Measurements from ENCODE around the gene TBC1D22A. TPM values are rescaled to one million over a fixed set of nuclear protein-coding genes. Genes with fewer than 3 reads are reported as not detected.

The TBC1D22A gene
- total and polyA plus RNA-seq, 8 donors: 13.3 to 53.1 (median 21.5) TPM

GRCh38 chr22:47035425-47035881 is 273.0 kb downstream of the TBC1D22A start:
- TF ChIP-seq POLR2AphosphoS5 (IDR thresholded peaks at IDR 0.05) (no peak), CTCF (IDR thresholded peaks at IDR 0.05) (no peak), EP300 (IDR thresholded peaks at IDR 0.05) (no peak), POLR2A (IDR thresholded peaks at IDR 0.05) (no peak)
- intact Hi-C loops (cut with DNase I; ENCODE audit: low total_unique reads): no loop called here
- H3K4me3 ChIP-seq: no peak overlapping the region
- H3K27me3 ChIP-seq: no peaks in the 10 kb centered on the region
- H3K9me3 ChIP-seq: no peaks in the 10 kb centered on the region
- WGBS, 5 donors: 83 to 91% (median 86%) methylated on average over 10 to 11 of the region's 11 CpGs
- peaks cover 5 to 25% (median 22%) of the 10 kb centered on the region in 4 donors for H3K4me1 ChIP-seq
- peaks cover 0 to 22% (median 17%) of the 10 kb centered on the region in 4 donors for H3K36me3 ChIP-seq
- no peak overlapping the region for H3K27ac ChIP-seq
- peak in 1 of 2 donors; percentile 32 for DNase-seq

- no peaks in the 10 kb centered on the region for H3K27me3 ChIP-seq
- DNase-seq: no peak
- H3K9me3 ChIP-seq: no peaks in the 10 kb centered on the region
- H3K4me1 ChIP-seq: peaks cover 5 to 23% (median 20%) of the 10 kb centered on the region in 4 donors
- 95 to 100% (median 95%) methylated on average over 5 to 10 of the region's 10 CpGs for WGBS, 5 donors
- intact Hi-C loops (cut with DNase I; ENCODE audit: low total_unique reads): no loop called here
- TF ChIP-seq POLR2A (IDR thresholded peaks at IDR 0.05) (no peak), POLR2AphosphoS5 (IDR thresholded peaks at IDR 0.05) (no peak), CTCF (IDR thresholded peaks at IDR 0.05) (no peak), EP300 (IDR thresholded peaks at IDR 0.05) (no peak)
- H3K36me3 ChIP-seq: peaks cover 0 to 22% (median 17%) of the 10 kb centered on the region in 4 donors
- H3K4me3 ChIP-seq: no peak overlapping the region
- H3K27ac ChIP-seq: no peak overlapping the region
These were observed 273.9 kb downstream of the TBC1D22A start for GRCh38 chr22:47036352-47036751.

- DNase-seq: no peak
- no peak overlapping the region for H3K4me3 ChIP-seq
- peaks cover 0 to 22% (median 17%) of the 10 kb centered on the region in 4 donors for H3K36me3 ChIP-seq
- TF ChIP-seq EP300 (IDR thresholded peaks at IDR 0.05) (no peak), CTCF (IDR thresholded peaks at IDR 0.05) (no peak)
- WGBS, 5 donors: 94 to 97% (median 96%) methylated on average over 20 of the region's 20 CpGs
- H3K27ac ChIP-seq: no peak overlapping the region
- H3K4me1 ChIP-seq: peaks cover 4 to 28% (median 21%) of the 10 kb centered on the region in 4 donors
- H3K27me3 ChIP-seq: no peaks in the 10 kb centered on the region
- H3K9me3 ChIP-seq: no peaks in the 10 kb centered on the region
- intact Hi-C loops (cut with DNase I; ENCODE audit: low total_unique reads): no loop called here
These were observed 274.6 kb downstream of the TBC1D22A start for GRCh38 chr22:47036936-47037485.

GRCh38 chr22:47038206-47038835 is 275.9 kb downstream of the TBC1D22A start:
- intact Hi-C loops (cut with DNase I; ENCODE audit: low total_unique reads): no loop called here
- TF ChIP-seq POLR2AphosphoS5 (IDR thresholded peaks at IDR 0.05) (no peak), EP300 (IDR thresholded peaks at IDR 0.05) (no peak), POLR2A (IDR thresholded peaks at IDR 0.05) (no peak), CTCF (IDR thresholded peaks at IDR 0.05) (no peak)
- peaks cover 0 to 23% (median 12%) of the 10 kb centered on the region in 4 donors for H3K4me1 ChIP-seq
- no peak for DNase-seq
- 89 to 95% (median 92%) methylated on average over 17 to 18 of the region's 18 CpGs for WGBS, 5 donors
- H3K27me3 ChIP-seq: no peaks in the 10 kb centered on the region
- no peak overlapping the region for H3K27ac ChIP-seq
- peaks cover 0 to 22% (median 17%) of the 10 kb centered on the region in 4 donors for H3K36me3 ChIP-seq
- H3K4me3 ChIP-seq: no peak overlapping the region
- no peaks in the 10 kb centered on the region for H3K9me3 ChIP-seq
